IPS-NIHi7 (cell line): ENCODE data around the gene XYLT1.

ENCODE experiments used
- DNase-seq: peaks from one replicate; pipeline ENCODE4 v3.0.0; 2012; ENCODE audit warnings: mixed read lengths; ENCODE audit errors: extremely low spot score

XYLT1 gene

GRCh38 chr16:17289674-17290635 is 180.8 kb downstream of the XYLT1 start:
- DNase-seq, result no peak

- DNase-seq, result no peak
Observed at GRCh38 chr16:17289050-17289449, 181.7 kb downstream of the XYLT1 start.

DNA sequence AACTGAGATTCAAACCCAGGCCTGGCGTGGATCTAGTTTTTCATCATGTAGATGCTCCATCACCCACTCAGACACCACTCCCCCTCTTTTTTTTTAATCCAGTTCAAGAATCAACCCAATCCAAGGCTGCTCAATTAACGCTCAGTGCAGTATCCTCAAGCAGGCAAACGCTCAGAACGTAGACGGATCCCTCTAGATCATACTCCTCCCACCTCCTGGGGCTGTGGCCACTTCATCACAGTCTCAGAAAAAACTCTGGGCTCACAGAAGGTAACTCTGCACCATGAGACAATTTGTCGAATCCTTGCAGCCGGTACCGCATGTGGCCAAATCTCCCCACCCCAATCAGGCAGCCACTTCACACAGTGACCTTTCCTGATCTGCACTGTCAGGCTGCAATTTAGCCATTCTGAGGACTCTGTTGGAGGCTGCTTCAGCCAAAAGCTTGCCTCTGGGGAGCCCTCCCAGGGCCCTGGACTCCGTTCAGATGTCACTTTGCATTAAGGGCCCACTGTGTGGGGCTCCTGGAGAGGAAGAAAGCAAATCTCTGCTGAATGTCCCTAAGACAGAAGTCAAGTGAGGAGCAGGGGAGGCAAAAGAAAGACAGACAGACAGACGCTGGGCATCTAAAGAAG is 183.5 kb downstream of the XYLT1 start:
- DNase-seq, result no peak

- DNase-seq, result no peak
Observed at GRCh38 chr16:17286443-17286842, 184.3 kb downstream of the XYLT1 start.

DNA sequence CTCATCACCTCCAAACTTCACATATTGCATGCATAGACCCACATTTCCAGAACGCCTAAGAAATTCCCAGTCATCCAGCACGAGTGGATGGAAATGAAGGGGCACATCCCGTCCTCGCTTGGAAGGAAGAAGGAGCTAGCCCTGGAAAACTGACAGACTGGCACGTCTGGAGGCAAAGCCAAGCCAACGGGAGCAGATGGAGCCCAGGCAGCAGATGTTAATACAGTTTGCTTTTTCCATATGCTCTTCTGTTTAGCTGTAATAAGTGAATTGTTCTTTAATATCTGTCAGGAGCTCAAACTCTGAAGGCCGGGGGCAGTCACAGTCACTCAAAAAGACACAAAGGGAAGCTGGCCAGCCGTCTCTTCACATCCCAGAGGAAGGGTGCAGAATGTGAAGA is 187.7 kb downstream of the XYLT1 start:
- DNase-seq, result no peak

- no peak for DNase-seq
Observed at GRCh38 chr16:17282247-17282646, 188.5 kb downstream of the XYLT1 start.

GRCh38 chr16:17281052-17281451 is 189.7 kb downstream of the XYLT1 start:
- DNase-seq, result no peak

- no peak for DNase-seq
Observed at GRCh38 chr16:17278988-17279387, 191.8 kb downstream of the XYLT1 start.

GRCh38 chr16:17277981-17278381 is 192.8 kb downstream of the XYLT1 start:
- peak; percentile 72 for DNase-seq

- DNase-seq, result no peak
Observed at GRCh38 chr16:17276610-17277009, 194.2 kb downstream of the XYLT1 start.

- no peak for DNase-seq
Observed at GRCh38 chr16:17276010-17276530, 194.7 kb downstream of the XYLT1 start.

DNA sequence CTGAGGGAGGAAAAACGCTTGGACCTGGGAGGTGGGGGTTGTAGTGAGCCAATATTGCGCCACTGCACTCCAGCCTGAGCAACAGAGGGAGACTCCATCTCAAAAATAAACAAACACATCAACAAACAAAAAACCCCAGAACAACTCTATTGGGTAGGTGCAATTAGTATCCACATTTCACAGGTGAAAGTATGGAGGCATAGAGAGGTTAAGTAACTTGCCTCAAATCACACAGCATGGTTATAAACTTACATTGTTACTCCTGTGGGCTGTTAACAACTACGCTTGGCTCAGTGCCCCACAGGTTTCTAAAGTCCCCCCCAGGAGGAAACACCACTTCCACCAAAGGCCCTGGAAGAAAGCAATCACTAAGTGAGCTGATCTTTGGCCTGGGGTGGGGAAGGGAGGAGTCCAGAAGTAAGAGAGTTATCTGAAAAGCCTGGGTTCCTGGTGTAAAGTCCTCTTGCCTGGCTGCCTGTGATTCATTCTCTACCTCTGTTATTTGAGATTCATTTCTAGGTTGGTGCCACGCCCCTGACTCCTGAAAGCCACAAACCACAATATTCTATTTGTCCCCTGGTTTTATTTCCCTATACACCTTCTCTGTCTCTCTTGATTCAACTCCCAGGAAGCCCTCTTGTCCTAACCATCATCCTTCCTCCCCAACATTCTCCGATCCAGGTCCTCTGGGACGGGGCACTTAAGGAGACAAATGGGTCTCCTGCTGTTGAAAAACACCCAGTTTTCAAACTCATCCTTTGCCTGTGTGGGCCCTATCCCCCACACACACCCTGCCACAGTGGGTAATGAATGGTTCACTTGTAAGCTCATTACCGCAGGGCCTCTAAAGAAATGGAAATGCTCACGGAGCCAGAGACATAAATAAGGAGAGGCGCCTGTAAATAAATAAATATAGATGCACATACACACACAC is 195.4 kb downstream of the XYLT1 start:
- no peak for DNase-seq

DNA sequence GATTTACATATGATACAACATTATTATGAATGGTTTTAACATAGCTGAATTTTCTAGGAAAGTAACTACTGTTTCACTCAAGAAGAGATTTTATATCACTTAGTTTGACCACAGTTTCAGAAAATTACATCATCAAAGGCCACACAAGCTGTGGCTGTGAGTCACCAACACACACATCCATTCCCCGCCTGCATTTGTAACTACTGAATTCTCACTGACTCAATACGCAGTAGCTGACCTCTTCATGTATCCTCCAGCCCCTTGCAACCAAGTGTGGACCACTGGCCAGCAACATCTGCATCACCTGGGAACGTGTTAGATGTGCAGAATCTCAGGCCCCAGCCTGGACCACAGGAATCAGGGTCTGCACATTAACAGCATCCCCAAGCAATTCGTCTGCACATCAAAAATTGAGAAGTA is 197.6 kb downstream of the XYLT1 start:
- no peak for DNase-seq

GRCh38 chr16:17272716-17273115 is 198.0 kb downstream of the XYLT1 start:
- DNase-seq, result no peak

GRCh38 chr16:17271687-17272086 is 199.1 kb downstream of the XYLT1 start:
- DNase-seq, result no peak

GRCh38 chr16:17270683-17271109 is 200.1 kb downstream of the XYLT1 start:
- DNase-seq, result no peak

- no peak for DNase-seq
Observed at GRCh38 chr16:17270111-17270510, 200.6 kb downstream of the XYLT1 start.

DNA sequence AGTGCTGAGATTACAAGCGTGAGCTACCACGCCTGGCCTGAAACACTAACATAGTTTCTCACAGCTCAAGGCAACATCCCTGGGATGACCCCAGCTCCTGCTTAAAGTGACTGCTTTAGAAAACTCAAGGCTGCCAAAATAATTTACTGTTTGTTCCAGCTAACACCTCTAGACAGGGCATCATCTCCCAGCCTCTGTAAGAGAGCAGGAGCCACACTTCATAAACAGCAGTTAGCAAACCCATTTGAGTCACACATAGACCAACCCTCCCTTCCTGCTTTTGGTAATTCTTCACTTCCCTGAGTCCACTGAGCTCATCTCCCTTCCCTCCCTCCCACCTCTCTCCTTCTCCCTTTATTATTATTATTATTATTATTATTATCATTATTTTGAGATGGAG is 201.3 kb downstream of the XYLT1 start:
- DNase-seq, result no peak

DNA sequence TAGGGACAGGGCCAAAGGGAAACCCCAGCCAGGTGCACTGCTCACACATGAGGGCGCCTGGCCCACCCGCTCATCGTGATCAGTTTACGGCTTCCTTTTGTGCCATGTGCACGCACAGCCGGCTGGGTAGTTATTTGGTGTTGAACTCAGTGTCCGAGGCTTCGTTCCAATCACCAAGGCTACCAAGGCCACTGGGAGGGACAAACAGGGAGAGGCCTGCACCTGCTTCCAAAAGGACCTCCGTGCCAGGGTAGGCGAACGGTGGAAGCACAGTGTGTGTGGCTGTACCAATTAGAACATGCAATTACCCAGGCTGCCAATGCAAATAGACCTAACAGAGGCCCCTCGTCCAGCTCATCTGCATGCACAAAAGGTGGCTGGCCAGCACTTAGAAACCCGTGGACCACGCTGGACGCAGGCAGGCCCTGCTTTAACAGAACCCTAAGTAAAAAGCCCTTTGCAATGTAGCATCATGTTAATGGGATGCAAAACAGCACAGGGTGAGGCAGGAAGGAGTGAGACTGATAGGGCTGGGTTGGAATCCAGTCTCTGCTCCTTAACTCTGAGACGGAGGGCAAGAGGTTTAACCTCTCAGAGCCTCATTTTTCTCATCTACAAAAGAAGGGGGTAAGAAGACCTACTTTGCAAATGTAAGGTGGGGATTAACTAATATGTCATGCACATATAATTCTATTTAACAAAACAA is 204.0 kb downstream of the XYLT1 start:
- DNase-seq, result no peak

DNA sequence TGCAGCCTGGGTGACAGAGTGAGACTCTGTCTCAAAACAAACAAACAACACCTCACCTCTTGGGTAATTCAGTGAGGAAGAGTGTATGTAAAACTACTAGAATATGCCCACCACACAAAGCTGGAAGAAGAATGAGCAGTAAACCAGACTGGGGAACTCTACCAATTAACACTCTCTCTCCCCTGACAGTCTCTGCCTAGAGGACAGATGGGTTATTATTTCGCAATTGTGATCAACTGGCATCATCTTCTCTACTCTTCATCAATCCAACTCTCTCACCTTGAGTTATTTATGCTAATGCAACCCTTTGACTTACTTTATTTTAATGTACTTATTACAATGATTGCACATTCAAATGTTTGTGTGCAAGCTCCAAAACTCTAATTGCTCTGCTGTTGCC is 205.6 kb downstream of the XYLT1 start:
- no peak for DNase-seq
